Naive thymus-derived CD4-positive, alpha-beta T cell (primary cell): ENCODE measurements around the gene SYT1. TPM values are rescaled to one million over a fixed set of nuclear protein-coding genes. Genes with fewer than 3 reads are reported as not detected.

Source experiments
- ATAC-seq: fragments of 150-1000 bp; cut with Tn5 transposase; 2 replicates; pipeline ENCODE4 v1.10.0; 2021; ENCODE audit warnings: mild to moderate bottlenecking, moderate library complexity
- CTCF ChIA-PET: fragments of 350-600 bp; sonication (Branson Sonifier 250); formaldehyde crosslinking; loops from one replicate; lab custom pipeline; 2021; ENCODE audit warnings: antibody characterized with exemption; lab: Charles Lee
- POLR2A ChIA-PET: fragments of 350-600 bp; sonication (Branson Sonifier 250); formaldehyde crosslinking; loops from one replicate; lab custom pipeline; 2021; ENCODE audit warnings: antibody characterized with exemption, inconsistent platforms; lab: Charles Lee
- DNase-seq, 9 donors: peaks; one replicate each; pipeline versions ENCODE4 v3.0.0 to v3.0.0-alpha.2; 2020 to 2022; ENCODE audit warnings: mixed read lengths in 1 of 9
- H3K27ac ChIP-seq: one replicate; pipeline ENCODE4 v1.7.0; 2013; ENCODE audit warnings: mild to moderate bottlenecking, low read depth, low read length, moderate library complexity
- H3K27me3 ChIP-seq, 2 donors: one replicate each; pipeline ENCODE4 v1.7.0; 2013; ENCODE audit warnings: low read length in 2 of 2, mild to moderate bottlenecking in 2 of 2, moderate library complexity in 2 of 2; ENCODE audit not compliant: control insufficient read depth in 2 of 2, insufficient read depth in 2 of 2
- H3K36me3 ChIP-seq, 3 experiments: 1 replicate in 2 of 3; 2 replicates in 1 of 3; pipeline ENCODE4 v1.7.0; 2013; ENCODE audit warnings: low read length in 3 of 3, mild to moderate bottlenecking in 3 of 3, moderate library complexity in 1 of 3; ENCODE audit not compliant: insufficient read depth in 3 of 3, control insufficient read depth in 2 of 3
- H3K4me1 ChIP-seq, 2 donors: one replicate each; pipeline ENCODE4 v1.7.0; 2013; ENCODE audit warnings: low read length in 2 of 2, mild to moderate bottlenecking in 2 of 2, moderate library complexity in 1 of 2; ENCODE audit not compliant: control insufficient read depth in 2 of 2, insufficient read depth in 2 of 2
- H3K4me3 ChIP-seq: 2 replicates; pipeline ENCODE4 v1.7.0; 2013; ENCODE audit warnings: mild to moderate bottlenecking, low read length
- H3K9me3 ChIP-seq, 3 experiments: 1 replicate in 2 of 3; 2 replicates in 1 of 3; pipeline ENCODE4 v1.7.0; 2013; ENCODE audit warnings: low read length in 3 of 3; ENCODE audit not compliant: control insufficient read depth in 2 of 3
- H3K27ac Mint-ChIP-seq, 9 donors: one replicate each; pipeline ENCODE4 v1.8.0; 2020 to 2022; ENCODE audit warnings: mixed read lengths in 9 of 9, mild to moderate bottlenecking in 8 of 9, moderate library complexity in 5 of 9, inconsistent platforms in 2 of 9
- H3K27me3 Mint-ChIP-seq, 5 donors: one replicate each; pipeline ENCODE4 v1.8.0; 2021 to 2022; ENCODE audit warnings: mixed read lengths in 5 of 5, mild to moderate bottlenecking in 1 of 5
- H3K36me3 Mint-ChIP-seq, 5 donors: one replicate each; pipeline ENCODE4 v1.8.0; 2020 to 2022; ENCODE audit warnings: mixed read lengths in 5 of 5, mild to moderate bottlenecking in 3 of 5, inconsistent platforms in 1 of 5
- H3K4me1 Mint-ChIP-seq, 7 donors: one replicate each; pipeline ENCODE4 v1.8.0; 2020 to 2022; ENCODE audit warnings: mixed read lengths in 7 of 7, mild to moderate bottlenecking in 3 of 7, inconsistent platforms in 1 of 7
- H3K4me3 Mint-ChIP-seq, 10 donors: one replicate each; pipeline ENCODE4 v1.8.0; 2020 to 2022; ENCODE audit warnings: mild to moderate bottlenecking in 10 of 10, mixed read lengths in 10 of 10, moderate library complexity in 6 of 10, inconsistent platforms in 2 of 10
- H3K9me3 Mint-ChIP-seq, 11 donors: one replicate each; pipeline ENCODE4 v1.8.0; 2020 to 2022; ENCODE audit warnings: mixed read lengths in 11 of 11, mild to moderate bottlenecking in 4 of 11, inconsistent platforms in 1 of 11, moderate library complexity in 1 of 11
- intact Hi-C, 2 donors: fragments of 100-400 bp; cut with micrococcal nuclease; formaldehyde crosslinking; loops; one replicate each; pipeline ENCODE4 v1.15.1; 2023
- polyA plus RNA-seq, 2 donors: library from polyadenylated mRNA; unstranded; fragments of 300-500 nt; fragmentation: Illumina TruSeq; gene quantifications; one replicate each; pipeline ENCODE4 v1.2.3, GENCODE V29; 2021
- total RNA-seq, 6 experiments: library from RNA in 5 of 6; stranded (reverse) in 5 of 6; gene quantifications; 1 replicate in 5 of 6; 2 replicates in 1 of 6; pipeline ENCODE4 v1.2.3 and lab custom pipeline; 2021 to 2026

SYT1 gene
- total and polyA plus RNA-seq, 7 experiments from 2014 or later, result 0.98 TPM; not detected in 6

DNA sequence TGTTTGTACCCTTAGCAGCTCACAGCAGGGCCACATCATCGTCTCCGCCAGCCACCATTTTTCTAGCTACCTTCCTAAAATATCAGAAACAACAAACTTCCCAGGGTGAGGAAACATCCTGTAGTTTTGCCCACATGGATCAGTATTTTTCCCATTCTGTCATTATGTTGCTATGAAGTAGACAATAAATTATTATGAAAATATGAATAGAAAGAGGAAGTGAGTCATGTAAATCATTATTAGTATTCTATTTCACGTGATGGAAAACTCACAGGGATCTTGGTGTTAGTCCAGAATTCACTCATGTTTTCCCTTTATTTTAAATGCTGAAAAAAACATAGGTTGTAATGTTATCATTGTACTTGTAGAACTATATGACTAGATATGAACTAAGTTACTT, 319.4 kb downstream of the SYT1 start:
- Histone ChIP-seq H3K27ac (no peak overlapping the region), H3K4me3 (no peak overlapping the region), H3K9me3 (no peaks in the 10 kb centered on the region), H3K27me3 (no peaks in the 10 kb centered on the region), H3K36me3 (no peaks in the 10 kb centered on the region), H3K4me1 (no peaks in the 10 kb centered on the region)
- no peaks in the 10 kb centered on the region for H3K27me3 Mint-ChIP-seq
- no peak overlapping the region for H3K4me3 Mint-ChIP-seq
- no peak overlapping the region for H3K27ac Mint-ChIP-seq
- H3K9me3 Mint-ChIP-seq, result peaks cover 0 to 7% (median 0%) of the 10 kb centered on the region in 11 donors
- intact Hi-C loops, result no loop called here
- DNase-seq (no peak), ATAC-seq (no peak)
- H3K36me3 Mint-ChIP-seq, result no peaks in the 10 kb centered on the region
- ChIA-PET CTCF (no interaction called here), POLR2A (no interaction called here)
- no peaks in the 10 kb centered on the region for H3K4me1 Mint-ChIP-seq

DNA sequence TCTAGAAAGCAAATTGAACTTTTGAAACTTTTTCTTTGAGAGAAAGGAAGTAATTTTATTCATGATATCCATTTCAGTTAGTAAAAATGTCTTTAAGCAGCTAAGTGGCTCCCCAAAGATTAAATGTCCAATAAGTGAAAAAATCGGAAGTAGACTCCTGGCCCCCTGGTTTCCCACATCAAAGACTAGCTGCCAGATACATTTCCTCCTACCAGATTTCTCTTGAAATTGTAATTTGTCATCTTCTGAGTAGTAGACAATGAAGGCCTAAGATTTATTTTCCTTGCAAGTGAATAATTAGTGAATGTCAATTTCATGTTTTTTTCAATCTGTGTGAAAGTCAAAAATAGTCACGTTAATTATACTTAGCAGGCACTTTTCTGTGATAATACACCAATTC, 321.9 kb downstream of the SYT1 start:
- POLR2A ChIA-PET, result no interaction called here

DNA sequence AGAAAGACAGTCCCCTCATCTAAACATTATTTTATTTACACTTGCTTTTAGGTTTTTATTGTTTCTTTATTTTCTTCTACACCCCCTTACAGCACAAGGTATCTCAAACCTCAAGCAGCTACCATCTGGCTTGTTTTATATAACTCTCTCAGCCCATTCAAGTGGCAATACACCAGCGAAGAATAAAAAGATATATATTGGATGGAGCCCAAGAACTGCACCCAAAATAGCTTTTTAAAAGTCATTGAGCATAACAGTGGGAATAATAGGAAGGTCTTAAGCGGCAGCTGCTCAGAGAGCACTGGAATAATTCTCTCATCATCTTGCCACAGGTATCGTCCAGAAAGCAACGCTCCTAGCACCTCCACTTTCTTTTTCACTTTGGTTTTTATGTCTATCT, 322.5 kb downstream of the SYT1 start:
- Mint-ChIP-seq H3K36me3 (no peaks in the 10 kb centered on the region), H3K27me3 (no peaks in the 10 kb centered on the region), H3K9me3 (peaks cover 0 to 5% (median 0%) of the 10 kb centered on the region in 11 donors), H3K27ac (no peak overlapping the region), H3K4me1 (no peaks in the 10 kb centered on the region), H3K4me3 (no peak overlapping the region)
- ChIA-PET POLR2A (no interaction called here), CTCF (interaction anchor here (0.5 kb wide), 1 partner anchor 8 kb away, joined by 3 read pairs; no protein-coding TSS in a partner anchor)
- H3K4me1 ChIP-seq, result no peaks in the 10 kb centered on the region
- H3K9me3 ChIP-seq, result no peaks in the 10 kb centered on the region
- no peak overlapping the region for H3K27ac ChIP-seq
- H3K4me3 ChIP-seq, result no peak overlapping the region
- intact Hi-C loops, result no loop called here
- no peaks in the 10 kb centered on the region for H3K27me3 ChIP-seq
- H3K36me3 ChIP-seq, result no peaks in the 10 kb centered on the region
- DNase-seq (no peak), ATAC-seq (no peak)

More for the DNA sequence above, 321.9 kb downstream of the SYT1 start:
- H3K4me3 Mint-ChIP-seq, result no peak overlapping the region
- Histone ChIP-seq H3K36me3 (no peaks in the 10 kb centered on the region), H3K4me3 (no peak overlapping the region), H3K27ac (no peak overlapping the region), H3K27me3 (no peaks in the 10 kb centered on the region), H3K9me3 (no peaks in the 10 kb centered on the region), H3K4me1 (no peaks in the 10 kb centered on the region)
- CTCF ChIA-PET, result interaction anchor here (0.5 kb wide), 1 partner anchor 9 kb away, joined by 3 read pairs; no protein-coding TSS in a partner anchor
- H3K9me3 Mint-ChIP-seq, result peaks cover 0 to 5% (median 0%) of the 10 kb centered on the region in 11 donors
- intact Hi-C loops, result no loop called here
- no peaks in the 10 kb centered on the region for H3K4me1 Mint-ChIP-seq
- H3K36me3 Mint-ChIP-seq, result no peaks in the 10 kb centered on the region
- ATAC-seq, result no peak
- no peaks in the 10 kb centered on the region for H3K27me3 Mint-ChIP-seq
- H3K27ac Mint-ChIP-seq, result no peak overlapping the region
- DNase-seq, result no peak

DNA sequence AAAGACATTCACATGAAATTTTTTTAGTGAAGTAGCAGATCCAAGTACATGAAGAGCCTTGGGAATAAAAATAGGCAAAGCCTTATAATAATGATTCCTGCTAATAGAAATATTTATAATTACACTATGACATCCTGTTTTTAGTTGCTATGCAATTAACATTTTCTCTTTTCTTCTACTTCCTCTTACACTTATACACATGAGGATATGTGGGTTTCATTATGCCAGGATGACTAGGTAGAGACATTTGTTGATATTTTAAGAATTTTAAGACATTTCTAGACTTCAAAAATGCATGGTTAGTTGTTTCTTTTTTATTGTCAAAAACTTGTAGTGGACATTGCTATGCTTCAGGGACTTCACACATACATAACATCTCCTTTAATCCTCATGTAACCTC, 326.8 kb downstream of the SYT1 start:
- Histone ChIP-seq H3K36me3 (no peaks in the 10 kb centered on the region), H3K4me3 (no peak overlapping the region), H3K27me3 (no peaks in the 10 kb centered on the region), H3K27ac (no peak overlapping the region), H3K4me1 (no peaks in the 10 kb centered on the region), H3K9me3 (no peaks in the 10 kb centered on the region)
- ATAC-seq, result no peak
- intact Hi-C loops, result no loop called here
- no peak overlapping the region for H3K4me3 Mint-ChIP-seq
- ChIA-PET POLR2A (no interaction called here), CTCF (no interaction called here)
- no peaks in the 10 kb centered on the region for H3K36me3 Mint-ChIP-seq
- no peaks in the 10 kb centered on the region for H3K27me3 Mint-ChIP-seq
- H3K4me1 Mint-ChIP-seq, result no peaks in the 10 kb centered on the region
- no peak overlapping the region for H3K27ac Mint-ChIP-seq
- DNase-seq, result no peak
- peaks cover 0 to 5% (median 0%) of the 10 kb centered on the region in 11 donors for H3K9me3 Mint-ChIP-seq

DNA sequence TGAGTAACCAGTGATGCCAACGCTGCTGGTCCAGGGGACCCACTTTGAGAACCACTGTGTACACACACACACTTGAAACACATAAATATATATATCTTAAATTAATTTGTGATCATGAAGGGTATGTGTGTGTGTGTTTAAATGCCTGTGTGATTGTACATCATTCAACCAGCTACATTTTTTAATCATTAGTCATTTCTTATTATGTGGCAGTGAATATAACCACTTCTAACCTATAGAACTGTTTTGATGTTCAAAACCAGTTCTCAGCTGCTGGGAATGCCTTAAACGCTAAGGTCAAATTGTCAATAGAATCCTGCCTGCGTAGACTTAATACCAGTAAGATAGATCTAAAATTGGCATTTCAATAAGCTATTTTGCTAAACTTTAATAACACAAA, 330.0 kb downstream of the SYT1 start:
- H3K4me3 Mint-ChIP-seq, result no peak overlapping the region
- Histone ChIP-seq H3K9me3 (no peaks in the 10 kb centered on the region), H3K36me3 (no peaks in the 10 kb centered on the region), H3K27ac (no peak overlapping the region), H3K27me3 (no peaks in the 10 kb centered on the region), H3K4me3 (no peak overlapping the region), H3K4me1 (no peaks in the 10 kb centered on the region)
- intact Hi-C loops, result no loop called here
- ATAC-seq (no peak), DNase-seq (no peak)
- peaks cover 0 to 12% (median 0%) of the 10 kb centered on the region in 11 donors for H3K9me3 Mint-ChIP-seq
- no peaks in the 10 kb centered on the region for H3K27me3 Mint-ChIP-seq
- no peaks in the 10 kb centered on the region for H3K4me1 Mint-ChIP-seq
- no peak overlapping the region for H3K27ac Mint-ChIP-seq
- H3K36me3 Mint-ChIP-seq, result no peaks in the 10 kb centered on the region
- ChIA-PET POLR2A (no interaction called here), CTCF (interaction anchor here (0.7 kb wide), 1 partner anchor 8 kb away, joined by 3 read pairs; no protein-coding TSS in a partner anchor)

DNA sequence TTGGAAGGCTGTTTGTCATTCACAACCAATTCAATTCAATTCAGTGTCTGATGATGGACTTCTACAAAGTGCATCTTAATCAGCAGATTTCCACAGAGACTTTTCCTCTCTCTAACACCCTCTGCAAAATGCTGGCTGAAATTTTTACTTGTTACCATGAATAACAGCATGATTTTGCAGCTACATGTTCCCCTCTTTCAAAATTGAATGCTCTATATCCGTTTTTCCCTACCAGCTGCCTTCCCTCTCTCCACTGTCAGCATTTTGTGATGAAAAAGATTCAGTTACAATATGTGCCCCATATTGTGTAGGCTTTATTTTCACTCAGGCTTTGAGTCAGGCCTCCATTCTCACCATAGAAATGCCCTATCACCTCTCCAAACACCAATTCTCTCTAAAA, 334.6 kb downstream of the SYT1 start:
- Histone ChIP-seq H3K9me3 (no peaks in the 10 kb centered on the region), H3K27me3 (no peaks in the 10 kb centered on the region), H3K4me1 (no peaks in the 10 kb centered on the region), H3K27ac (no peak overlapping the region), H3K36me3 (no peaks in the 10 kb centered on the region), H3K4me3 (no peak overlapping the region)
- ChIA-PET POLR2A (no interaction called here), CTCF (no interaction called here)
- Mint-ChIP-seq H3K27ac (no peak overlapping the region), H3K4me1 (no peaks in the 10 kb centered on the region), H3K4me3 (no peak overlapping the region), H3K36me3 (no peaks in the 10 kb centered on the region), H3K9me3 (peaks cover 0 to 7% (median 0%) of the 10 kb centered on the region in 11 donors), H3K27me3 (no peaks in the 10 kb centered on the region)
- intact Hi-C loops, result no loop called here
- no peak for ATAC-seq
- no peak for DNase-seq

DNA sequence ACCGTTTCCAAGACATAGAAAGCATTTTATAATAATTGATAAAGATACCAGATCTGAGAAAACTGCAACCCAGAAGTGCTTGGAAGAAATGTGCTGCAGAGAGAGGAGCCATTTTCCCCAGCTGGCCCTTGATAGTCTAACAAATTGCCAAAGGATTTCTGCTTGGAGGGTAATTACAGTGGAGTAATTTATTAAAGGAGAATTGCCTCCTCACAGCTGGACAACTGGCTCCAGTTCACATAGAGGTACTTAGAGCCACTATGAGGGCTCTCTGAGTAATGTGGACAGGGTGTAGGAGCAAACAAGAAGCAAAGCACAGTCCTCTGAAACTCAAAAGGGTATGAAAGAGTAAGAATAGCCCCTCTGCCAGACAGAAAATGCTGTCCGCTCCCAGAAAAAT, 335.6 kb downstream of the SYT1 start:
- no peaks in the 10 kb centered on the region for H3K36me3 Mint-ChIP-seq
- Histone ChIP-seq H3K27ac (no peak overlapping the region), H3K9me3 (no peaks in the 10 kb centered on the region), H3K27me3 (no peaks in the 10 kb centered on the region), H3K4me1 (no peaks in the 10 kb centered on the region), H3K36me3 (no peaks in the 10 kb centered on the region), H3K4me3 (no peak overlapping the region)
- H3K27ac Mint-ChIP-seq, result no peak overlapping the region
- CTCF ChIA-PET, result no interaction called here
- H3K9me3 Mint-ChIP-seq, result peaks cover 0 to 7% (median 0%) of the 10 kb centered on the region in 11 donors
- H3K4me3 Mint-ChIP-seq, result no peak overlapping the region
- intact Hi-C loops, result no loop called here
- POLR2A ChIA-PET, result no interaction called here
- no peaks in the 10 kb centered on the region for H3K27me3 Mint-ChIP-seq
- no peaks in the 10 kb centered on the region for H3K4me1 Mint-ChIP-seq
- DNase-seq, result no peak
- no peak for ATAC-seq
